Measurements from ENCODE around the gene MFSD6. TPM values are rescaled to one million over a fixed set of nuclear protein-coding genes. Genes with fewer than 3 reads are reported as not detected.
"Not testable (repeated sequence)": the region's sequence is repeated elsewhere in the genome, so short reads cannot be mapped to it uniquely, and the experiment has no call there.

The MFSD6 gene
- 0.52 and 0.53 TPM in 2 replicates for total RNA-seq (2014; rRNA removed; shearing (Covaris generic); ENCODE audit: low replicate concordance)

GRCh38 chr2:190407662-190408537 lies at the start of gene MFSD6:
Gene MFSD6, plus strand, starts transcription at chr2:190408355. Its CDS starts 27,675 bp downstream, at chr2:190436030.
- Histone ChIP-seq H3K36me3 (no peaks in the 10 kb centered on the region), H3K27me3 (peaks cover 2% of the 10 kb centered on the region), H3K9me3 (no peaks in the 10 kb centered on the region), H3K4me3 (peak within 1 kb of the TSS; percentile 47)
- peak; percentile 36 for DNase-seq

DNA sequence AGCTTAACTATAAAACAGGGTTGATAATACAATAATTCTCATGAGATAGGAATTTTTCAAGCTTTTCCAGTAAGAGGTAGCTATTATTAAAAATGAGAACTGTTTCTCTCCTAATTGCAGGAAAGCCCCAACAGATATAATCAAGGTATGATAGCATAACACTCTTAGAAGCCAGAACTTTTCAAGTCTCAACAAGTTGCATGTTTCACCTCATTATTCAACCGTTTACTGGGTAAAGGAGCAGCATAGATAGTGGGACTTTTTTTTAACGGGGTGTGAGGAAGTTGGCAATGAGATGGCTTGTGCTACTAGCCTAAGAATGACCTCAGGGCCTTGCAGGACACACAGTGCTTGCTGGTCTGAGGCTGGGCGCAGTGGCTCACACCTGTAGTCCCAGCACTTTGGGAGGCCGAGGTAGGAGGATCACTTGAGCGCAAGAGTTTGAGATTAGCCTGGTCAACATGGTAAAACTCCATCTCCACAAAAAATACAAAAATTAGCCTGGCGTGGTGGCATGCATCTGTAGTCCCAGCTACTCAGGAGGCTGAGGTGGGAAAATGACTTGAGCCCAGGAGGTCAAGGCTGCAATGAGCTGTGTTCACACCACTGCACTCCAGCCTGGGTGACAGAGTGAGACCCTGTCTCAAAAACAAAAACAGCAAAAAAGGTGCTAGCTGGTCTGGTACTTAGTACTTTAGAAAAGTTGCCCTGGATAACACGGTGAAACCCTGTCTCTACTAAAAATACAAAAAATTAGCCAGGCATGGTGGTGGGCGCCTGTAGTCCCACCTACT lies 49.3 kb upstream of the MFSD6 start:
- H3K36me3 ChIP-seq: peaks cover 12% of the 10 kb centered on the region; the same call in 1 of the 2 replicates
- not testable (repeated sequence) for H3K27me3 ChIP-seq, DNase-seq, H3K4me3 ChIP-seq, H3K9me3 ChIP-seq

- Histone ChIP-seq H3K4me3 (no peak overlapping the region; the same call in 1 of the 2 replicates), H3K9me3 (no peaks in the 10 kb centered on the region), H3K27me3 (no peaks in the 10 kb centered on the region), H3K36me3 (peaks cover 15% of the 10 kb centered on the region; the same call in 1 of the 2 replicates)
- DNase-seq: no peak
Measured at GRCh38 chr2:190360561-190360960, 47.6 kb upstream of the MFSD6 start.

DNA sequence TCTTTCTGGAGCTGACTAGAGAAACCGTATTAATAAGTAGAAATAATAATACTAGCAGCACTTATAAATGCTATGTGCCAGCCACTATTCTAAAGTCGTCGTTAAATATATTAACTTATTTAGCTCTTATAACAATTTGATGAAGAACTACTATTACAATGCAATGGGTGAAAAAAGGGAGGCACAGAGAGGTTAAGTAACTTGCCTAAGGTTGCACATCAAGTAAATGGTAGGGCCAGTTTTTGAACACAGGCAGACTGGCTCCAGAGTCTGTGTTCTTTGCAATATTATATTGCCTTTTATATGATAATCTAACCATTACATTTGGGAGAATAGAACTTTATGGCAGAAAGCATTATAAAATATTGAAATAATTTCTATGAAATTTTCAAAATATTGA lies 47.2 kb upstream of the MFSD6 start:
- Histone ChIP-seq H3K4me3 (no peak overlapping the region), H3K27me3 (no peaks in the 10 kb centered on the region), H3K9me3 (no peaks in the 10 kb centered on the region), H3K36me3 (peaks cover 15% of the 10 kb centered on the region; the same call in 1 of the 2 replicates)
- no peak for DNase-seq

- Histone ChIP-seq H3K27me3 (no peaks in the 10 kb centered on the region), H3K36me3 (peaks cover 15% of the 10 kb centered on the region), H3K9me3 (no peaks in the 10 kb centered on the region), H3K4me3 (no peak overlapping the region)
- no peak for DNase-seq
Measured at GRCh38 chr2:190361572-190361971, 46.6 kb upstream of the MFSD6 start.

DNA sequence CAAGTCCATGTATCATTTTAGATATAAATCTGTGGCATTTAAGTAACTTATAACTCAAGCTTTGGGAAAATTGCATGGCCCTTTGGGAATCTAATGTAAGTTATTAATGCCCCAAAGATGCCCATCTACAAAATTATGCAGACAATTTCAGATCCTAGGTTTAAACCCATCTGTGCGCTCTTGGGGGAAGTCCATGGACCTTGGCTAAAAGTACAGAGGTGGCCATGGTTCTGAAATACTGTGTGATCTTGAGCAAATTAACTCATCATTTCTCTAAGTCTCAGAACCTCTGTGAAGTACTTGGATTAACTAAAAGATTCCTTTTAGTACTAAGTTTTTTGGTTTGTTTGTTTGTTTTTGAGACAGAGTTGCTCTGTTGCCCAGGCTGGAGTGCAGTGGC lies 45.3 kb upstream of the MFSD6 start:
- Histone ChIP-seq H3K36me3 (peaks cover 15% of the 10 kb centered on the region), H3K4me3 (no peak overlapping the region), H3K27me3 (no peaks in the 10 kb centered on the region), H3K9me3 (no peaks in the 10 kb centered on the region)
- DNase-seq: no peak

- no peaks in the 10 kb centered on the region for H3K27me3 ChIP-seq
Measured at GRCh38 chr2:190365499-190366204, 42.5 kb upstream of the MFSD6 start.

GRCh38 chr2:190366248-190366753 lies 41.9 kb upstream of the MFSD6 start:
- no peak for DNase-seq
- H3K4me3 ChIP-seq: no peak overlapping the region
- H3K9me3 ChIP-seq: no peaks in the 10 kb centered on the region
- peaks cover 19% of the 10 kb centered on the region for H3K36me3 ChIP-seq
- no peaks in the 10 kb centered on the region for H3K27me3 ChIP-seq

More at GRCh38 chr2:190365499-190366204, 42.5 kb upstream of the MFSD6 start:
- H3K36me3 ChIP-seq: peaks cover 18% of the 10 kb centered on the region
- no peak for DNase-seq
- no peak overlapping the region for H3K4me3 ChIP-seq
- H3K9me3 ChIP-seq: no peaks in the 10 kb centered on the region

- Histone ChIP-seq H3K9me3 (no peaks in the 10 kb centered on the region), H3K4me3 (no peak overlapping the region), H3K36me3 (peaks cover 13% of the 10 kb centered on the region), H3K27me3 (no peaks in the 10 kb centered on the region)
- DNase-seq: no peak
Measured at GRCh38 chr2:190367091-190367490, 41.1 kb upstream of the MFSD6 start.

- Histone ChIP-seq H3K4me3 (no peak overlapping the region), H3K9me3 (no peaks in the 10 kb centered on the region), H3K36me3 (peaks cover 13% of the 10 kb centered on the region), H3K27me3 (no peaks in the 10 kb centered on the region)
- no peak for DNase-seq
Measured at GRCh38 chr2:190369635-190370034, 38.5 kb upstream of the MFSD6 start.

- Histone ChIP-seq H3K9me3 (no peaks in the 10 kb centered on the region), H3K36me3 (peaks cover 3% of the 10 kb centered on the region), H3K4me3 (no peak overlapping the region), H3K27me3 (no peaks in the 10 kb centered on the region)
- DNase-seq: no peak
Measured at GRCh38 chr2:190376083-190376482, 32.1 kb upstream of the MFSD6 start.

- H3K36me3 ChIP-seq: peaks cover 3% of the 10 kb centered on the region; the same call in 1 of the 2 replicates
- no peak for DNase-seq
- no peaks in the 10 kb centered on the region for H3K27me3 ChIP-seq
- H3K9me3 ChIP-seq: no peaks in the 10 kb centered on the region
- H3K4me3 ChIP-seq: no peak overlapping the region
Measured at GRCh38 chr2:190376591-190377245, 31.4 kb upstream of the MFSD6 start.

DNA sequence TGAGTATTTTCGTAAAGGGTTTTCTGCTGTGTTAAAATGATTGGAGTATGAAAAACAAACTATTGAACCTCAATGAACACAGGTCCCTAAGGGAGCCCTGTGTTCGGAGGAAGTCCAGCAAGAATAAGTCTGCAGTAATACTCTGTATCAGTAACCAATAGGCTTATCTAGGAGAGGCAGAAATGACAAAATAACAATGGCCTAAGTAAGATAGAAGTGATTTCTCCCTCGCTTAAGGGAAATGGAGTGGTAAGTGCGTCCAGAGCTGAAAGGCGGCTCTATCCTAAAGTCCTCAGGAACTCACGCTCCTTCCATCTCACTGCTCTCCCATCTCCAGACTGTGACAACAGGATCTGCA lies 29.3 kb upstream of the MFSD6 start:
- Histone ChIP-seq H3K27me3 (no peaks in the 10 kb centered on the region), H3K36me3 (no peaks in the 10 kb centered on the region), H3K9me3 (no peaks in the 10 kb centered on the region), H3K4me3 (no peak overlapping the region)
- no peak for DNase-seq

GRCh38 chr2:190379249-190379964 lies 28.7 kb upstream of the MFSD6 start:
- Histone ChIP-seq H3K36me3 (no peaks in the 10 kb centered on the region), H3K4me3 (no peak overlapping the region), H3K9me3 (no peaks in the 10 kb centered on the region), H3K27me3 (no peaks in the 10 kb centered on the region)
- DNase-seq: peak; percentile 68

GRCh38 chr2:190380962-190381412 lies 27.2 kb upstream of the MFSD6 start:
- H3K4me3 ChIP-seq: no peak overlapping the region
- H3K9me3 ChIP-seq: no peaks in the 10 kb centered on the region
- H3K27me3 ChIP-seq: no peaks in the 10 kb centered on the region
- no peaks in the 10 kb centered on the region for H3K36me3 ChIP-seq
- DNase-seq: no peak

All from MG63 (cell line).